EH (cell line): Measurements from ENCODE around the gene PELO.
"Not testable (repeated sequence)": the region's sequence is repeated elsewhere in the genome, so short reads cannot be mapped to it uniquely, and the experiment has no call there.

ENCODE experiments used
- DNase-seq: peaks from one replicate; pipeline ENCODE4 v3.0.0-alpha.2; 2015; ENCODE audit warnings: low read depth

The PELO gene

DNA sequence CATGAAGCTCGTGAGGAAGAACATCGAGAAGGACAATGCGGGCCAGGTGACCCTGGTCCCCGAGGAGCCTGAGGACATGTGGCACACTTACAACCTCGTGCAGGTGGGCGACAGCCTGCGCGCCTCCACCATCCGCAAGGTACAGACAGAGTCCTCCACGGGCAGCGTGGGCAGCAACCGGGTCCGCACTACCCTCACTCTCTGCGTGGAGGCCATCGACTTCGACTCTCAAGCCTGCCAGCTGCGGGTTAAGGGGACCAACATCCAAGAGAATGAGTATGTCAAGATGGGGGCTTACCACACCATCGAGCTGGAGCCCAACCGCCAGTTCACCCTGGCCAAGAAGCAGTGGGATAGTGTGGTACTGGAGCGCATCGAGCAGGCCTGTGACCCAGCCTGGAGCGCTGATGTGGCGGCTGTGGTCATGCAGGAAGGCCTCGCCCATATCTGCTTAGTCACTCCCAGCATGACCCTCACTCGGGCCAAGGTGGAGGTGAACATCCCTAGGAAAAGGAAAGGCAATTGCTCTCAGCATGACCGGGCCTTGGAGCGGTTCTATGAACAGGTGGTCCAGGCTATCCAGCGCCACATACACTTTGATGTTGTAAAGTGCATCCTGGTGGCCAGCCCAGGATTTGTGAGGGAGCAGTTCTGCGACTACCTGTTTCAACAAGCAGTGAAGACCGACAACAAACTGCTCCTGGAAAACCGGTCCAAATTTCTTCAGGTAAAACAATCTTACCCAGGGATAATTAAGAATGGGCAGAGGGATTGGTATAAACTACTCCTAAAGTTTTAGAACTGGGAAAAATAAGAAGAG, 12.9 kb downstream of the PELO start:
- peak; percentile 87 for DNase-seq

DNA sequence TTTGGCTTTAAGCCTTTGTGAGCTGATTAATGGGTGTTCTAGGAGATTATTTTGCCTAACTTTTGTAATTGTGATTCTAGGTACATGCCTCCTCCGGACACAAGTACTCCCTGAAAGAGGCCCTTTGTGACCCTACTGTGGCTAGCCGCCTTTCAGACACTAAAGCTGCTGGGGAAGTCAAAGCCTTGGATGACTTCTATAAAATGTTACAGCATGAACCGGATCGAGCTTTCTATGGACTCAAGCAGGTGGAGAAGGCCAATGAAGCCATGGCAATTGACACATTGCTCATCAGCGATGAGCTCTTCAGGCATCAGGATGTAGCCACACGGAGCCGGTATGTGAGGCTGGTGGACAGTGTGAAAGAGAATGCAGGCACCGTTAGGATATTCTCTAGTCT, 13.6 kb downstream of the PELO start:
- peak; percentile 60 for DNase-seq

DNA sequence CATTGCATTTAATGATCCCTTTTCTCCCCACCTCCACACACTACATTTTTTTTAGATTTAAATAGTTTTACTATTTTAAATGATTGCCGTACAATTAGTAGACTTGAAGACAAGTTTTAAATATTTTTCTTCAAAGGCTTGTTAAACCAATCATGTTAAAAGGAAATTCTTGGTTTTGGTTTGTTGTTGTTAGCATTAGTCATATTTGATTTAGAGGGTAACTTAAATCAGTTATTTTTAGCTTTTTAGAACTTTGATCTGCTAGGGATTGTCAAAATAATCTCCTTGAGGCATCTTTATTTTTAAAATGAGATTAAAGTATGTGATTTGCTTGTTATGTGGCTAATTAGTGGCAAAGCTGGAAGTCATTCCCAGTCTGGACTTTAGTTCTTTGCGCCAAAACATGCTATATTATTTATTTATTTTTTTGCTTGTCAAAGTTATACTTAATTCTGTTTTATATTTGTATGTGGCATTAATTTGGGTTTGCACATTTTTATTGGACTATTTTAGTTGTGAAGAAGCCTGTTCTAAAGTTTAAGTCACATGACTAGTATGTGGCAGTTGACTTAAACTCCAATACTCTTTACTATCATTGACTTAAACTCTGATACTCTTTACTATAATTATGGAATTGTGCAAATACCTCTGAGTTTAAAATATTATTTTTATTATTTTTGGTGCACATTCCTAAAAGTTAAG, 14.7 kb downstream of the PELO start:
- peak; percentile 75 for DNase-seq

DNA sequence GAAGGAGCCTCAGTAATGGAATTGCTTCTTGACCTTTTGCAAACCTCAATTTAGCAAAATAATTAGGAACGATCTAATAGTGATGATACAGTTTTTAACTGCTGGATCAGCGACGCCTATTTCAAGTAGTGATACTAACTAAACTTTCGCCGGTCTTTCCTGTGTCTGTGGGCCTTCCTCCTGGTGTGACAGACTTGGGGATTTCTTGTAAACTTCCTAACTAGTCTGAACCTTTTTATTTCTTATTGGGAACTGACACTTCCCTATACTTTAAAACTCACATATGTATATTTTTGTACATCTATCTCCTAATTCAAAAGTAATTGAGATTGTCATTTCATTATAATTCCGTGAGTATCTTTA, 15.2 kb downstream of the PELO start:
- no peak for DNase-seq

DNA sequence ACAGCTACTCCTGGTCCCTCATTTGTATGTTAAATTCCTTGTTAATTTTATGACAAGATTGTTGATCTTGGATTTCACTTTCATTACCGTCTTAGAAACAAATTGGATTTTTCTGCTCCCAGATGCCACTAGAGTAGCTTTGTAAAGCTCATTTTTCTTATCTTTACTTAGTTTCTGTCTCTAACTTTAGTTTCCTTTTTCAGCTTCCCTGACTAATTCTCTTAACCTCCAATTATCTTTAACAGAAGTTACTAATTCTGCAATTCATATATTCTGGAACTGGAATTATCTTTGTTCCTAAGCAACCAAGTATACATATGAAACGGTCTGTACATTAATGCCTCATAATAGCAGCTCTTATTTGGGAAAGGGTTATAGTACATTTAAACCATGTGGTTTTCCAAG, 16.7 kb downstream of the PELO start:
- no peak for DNase-seq

DNA sequence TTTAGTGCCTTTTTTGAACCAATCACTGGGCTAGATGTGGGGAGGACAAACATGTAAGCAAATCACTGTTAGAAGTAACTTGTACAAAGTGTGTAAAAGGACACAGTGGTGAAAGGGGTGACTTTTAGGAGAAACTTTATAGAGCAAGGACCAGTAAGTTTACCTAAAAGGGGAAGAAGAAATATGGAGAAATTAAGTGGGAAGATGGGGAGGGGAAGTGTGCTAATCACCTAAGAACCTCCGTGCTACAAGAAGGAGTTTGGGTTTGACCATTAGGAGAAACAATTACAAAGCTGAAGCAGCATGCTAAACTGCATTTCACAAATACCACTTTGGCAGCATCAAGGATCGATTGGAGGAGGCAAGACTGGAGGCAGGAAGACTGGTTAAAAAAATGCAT, 17.3 kb downstream of the PELO start:
- no peak for DNase-seq

DNA sequence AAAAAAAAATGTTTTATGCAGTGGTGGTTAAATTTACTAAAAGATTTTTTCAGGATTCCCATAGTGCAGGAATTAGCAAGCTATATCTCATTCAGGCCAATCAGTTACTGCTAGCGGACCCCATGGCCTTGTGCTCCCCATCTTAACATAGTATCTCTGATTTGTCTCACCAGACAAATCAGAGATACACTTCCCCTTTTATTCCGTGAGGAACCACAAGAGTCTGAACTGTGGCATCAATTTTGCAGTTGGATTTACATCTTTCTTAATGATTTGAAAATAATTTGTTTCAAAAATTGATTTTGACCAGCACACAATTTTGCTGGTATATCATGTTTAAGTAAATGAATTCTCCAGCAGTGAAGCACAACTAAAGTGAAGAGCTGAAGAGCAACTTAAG, 17.9 kb downstream of the PELO start:
- no peak for DNase-seq

DNA sequence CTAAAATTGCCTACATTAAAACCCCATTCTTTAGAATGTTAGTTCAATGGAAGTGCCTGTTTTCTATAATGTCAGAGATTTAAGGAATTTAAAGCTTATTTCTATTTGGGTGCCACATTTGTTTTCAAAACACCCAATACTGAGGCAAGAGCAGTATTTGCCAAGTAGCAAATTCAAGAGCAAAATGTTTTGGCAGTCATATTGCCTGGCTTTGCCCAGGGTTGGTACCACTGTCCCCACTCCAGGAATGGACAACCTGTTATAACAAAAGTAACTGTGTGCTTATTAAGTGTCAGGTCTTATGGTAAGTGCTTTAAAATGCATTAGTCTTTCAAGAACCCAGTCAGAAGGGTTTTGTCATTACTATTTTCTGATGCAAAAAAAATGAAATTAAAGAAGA, 19.3 kb downstream of the PELO start:
- DNase-seq, result no peak

DNA sequence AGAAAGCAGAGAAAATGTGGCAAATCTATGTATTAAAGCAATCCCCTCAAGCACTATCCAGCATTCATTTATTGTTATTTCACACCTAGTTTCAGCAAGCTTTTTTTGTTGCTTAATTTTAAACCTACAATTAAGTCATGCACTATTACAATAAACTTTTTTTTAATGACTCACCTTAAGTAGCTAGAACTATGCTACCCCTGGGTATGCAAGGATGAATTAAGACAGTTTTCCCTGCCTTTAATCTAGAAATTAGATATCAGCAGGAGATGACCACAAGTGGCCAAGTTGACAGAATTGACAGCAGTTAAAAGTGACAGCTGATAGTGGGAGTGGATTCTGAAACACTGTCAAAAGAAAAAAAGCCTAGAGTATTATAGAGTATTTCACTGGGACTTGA, 20.0 kb downstream of the PELO start:
- no peak for DNase-seq

DNA sequence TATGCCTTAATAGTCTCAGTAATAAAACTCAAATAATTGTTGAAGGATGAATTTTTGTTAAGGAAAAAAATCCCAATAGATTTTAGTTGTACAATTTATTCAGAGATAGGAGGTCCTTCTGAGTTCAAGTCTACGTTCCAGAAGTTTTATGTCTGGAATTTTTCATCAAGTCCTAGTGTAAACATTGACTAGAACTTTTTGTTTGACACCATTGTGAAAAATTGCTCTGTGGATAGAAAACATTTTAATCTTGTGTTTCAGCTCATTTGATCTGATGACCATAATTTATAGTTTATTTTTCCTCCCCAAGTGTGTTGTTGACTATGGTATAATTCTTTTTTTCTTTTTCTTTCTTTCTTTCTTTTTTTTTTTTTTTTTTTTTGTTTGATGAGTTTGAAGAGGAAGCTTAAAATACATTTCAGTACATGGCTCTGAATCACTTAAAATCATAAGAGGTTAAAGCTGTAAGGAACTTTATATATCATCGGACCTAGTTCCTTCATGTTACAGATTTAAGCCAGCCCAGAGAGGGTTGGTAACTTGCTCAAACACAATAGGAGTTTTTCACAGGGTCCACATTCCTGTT, 20.7 kb downstream of the PELO start:
- peak; percentile 72 for DNase-seq

DNA sequence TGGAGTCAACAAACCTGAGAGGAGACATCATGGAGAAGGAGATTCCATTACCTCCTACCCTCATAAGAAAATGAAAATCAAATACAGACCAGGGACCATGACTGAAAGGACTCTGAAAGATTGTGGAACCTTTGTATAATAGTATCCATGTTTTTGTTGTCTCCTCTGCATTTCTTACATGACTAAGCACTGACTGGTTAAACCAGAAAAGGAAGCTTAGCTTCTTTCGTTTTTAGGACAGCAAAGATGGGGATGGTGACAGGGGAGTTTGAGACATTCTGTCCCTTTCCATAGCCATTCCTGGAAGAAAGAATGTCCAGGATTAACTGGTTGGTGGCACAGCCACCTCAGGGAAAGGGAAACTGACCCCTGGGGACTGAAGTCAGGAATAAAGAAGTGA, 22.2 kb downstream of the PELO start:
- DNase-seq, result peak; percentile 74

DNA sequence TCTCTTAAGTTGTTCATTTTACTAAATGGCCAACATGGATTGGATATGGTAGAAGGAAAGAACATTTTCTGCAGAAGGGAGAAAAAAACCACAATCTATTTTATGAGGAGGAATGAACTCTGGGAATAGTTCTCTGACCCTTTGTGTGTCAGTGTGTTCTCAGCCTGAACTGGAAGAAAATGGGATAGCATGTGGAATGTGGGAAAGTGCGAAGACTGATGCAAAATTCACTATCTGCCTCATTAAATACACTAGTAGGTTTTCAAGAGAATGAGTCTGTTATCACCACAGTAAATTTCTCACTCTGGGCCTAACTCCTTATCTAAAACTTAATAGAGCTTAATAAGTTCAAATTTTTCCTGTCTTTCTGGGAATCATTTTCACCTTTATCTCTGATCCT, 22.7 kb downstream of the PELO start:
- peak; percentile 39 for DNase-seq

DNA sequence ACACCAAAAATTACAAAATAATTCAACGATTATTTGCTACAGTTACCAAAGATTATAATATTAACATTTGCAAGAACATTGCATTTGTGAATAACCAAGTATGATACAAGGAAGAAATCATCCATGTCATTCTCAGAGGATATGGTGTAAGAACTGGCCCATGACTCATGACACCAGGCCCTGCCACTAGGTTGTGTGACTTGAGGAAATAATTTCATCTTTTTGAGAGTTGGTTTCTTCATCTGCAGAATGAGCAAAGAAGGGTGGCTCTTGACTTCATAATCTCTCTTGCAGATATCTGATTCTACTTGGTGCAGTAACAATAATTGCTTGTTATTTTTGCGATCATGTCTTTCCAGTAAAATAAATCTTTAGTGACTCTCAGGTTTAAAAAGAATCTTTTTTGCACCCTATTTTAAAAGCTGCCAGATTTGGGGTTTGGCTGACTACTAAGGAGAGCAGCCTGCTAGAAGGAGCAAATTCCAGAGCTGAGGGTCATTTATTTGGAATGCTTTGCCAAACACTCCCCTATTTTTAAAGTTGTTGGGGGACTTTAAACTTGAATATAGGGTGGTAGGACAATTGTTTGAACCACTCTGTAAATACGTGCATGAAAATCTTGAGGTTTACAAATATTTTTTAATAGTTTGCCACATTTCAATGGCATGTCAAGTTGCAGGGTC, 23.5 kb downstream of the PELO start:
- peak; percentile 84 for DNase-seq

DNA sequence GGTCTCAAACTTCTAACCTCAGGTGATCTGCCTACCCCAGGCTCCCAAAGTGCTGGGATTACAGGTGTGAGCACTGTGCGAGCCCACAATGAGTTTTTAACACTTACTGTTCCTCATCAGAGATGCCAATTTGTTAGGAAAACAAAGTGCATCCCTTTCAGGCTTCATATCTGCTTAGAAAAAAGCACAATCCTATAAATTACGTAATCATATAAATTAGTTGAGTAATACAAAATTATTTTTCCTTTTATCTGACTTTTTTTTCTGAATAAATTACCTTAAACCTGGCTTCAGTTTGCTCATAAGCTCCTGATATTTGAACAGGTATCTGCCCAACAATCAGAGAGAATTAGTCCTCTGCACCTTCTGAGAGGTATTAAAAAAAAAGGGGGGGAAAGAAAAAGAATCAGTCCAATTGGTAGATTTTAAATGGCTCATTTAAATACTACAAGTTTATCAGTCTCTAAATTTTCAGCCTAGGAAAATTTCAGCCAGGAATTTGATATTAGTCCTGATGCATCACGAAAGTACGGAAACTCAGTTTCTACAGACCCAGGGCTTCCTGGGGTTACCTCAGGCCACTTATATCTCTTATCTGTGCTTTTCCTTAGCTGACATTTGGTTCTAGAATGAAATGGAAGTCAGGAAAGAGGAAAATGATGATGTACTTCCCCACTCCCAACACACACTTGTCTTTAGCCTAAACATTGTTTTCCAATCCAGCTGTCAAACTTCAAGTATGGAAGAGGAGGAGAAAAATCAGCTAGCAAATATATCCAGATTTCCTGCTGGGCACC, 26.8 kb downstream of the PELO start:
- DNase-seq, result no peak

DNA sequence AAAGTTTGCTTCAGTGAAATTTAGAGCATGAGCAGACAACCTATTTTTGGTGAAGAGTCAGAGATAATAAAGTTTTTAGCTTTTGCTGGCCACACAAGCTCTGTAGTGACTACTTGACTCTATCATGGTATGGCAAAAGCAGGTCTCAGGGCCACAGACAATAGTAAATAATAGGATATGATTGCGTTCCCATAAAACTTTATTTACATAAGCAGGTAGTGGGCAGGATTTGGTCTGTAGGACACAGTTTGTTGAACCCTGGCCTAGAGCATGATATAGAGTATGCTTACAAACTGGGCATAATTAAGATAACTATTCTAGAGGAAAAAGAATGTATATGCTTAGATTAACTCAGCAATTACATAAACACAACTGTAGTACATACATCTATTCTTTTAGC, 30.1 kb downstream of the PELO start:
- no peak for DNase-seq

DNA sequence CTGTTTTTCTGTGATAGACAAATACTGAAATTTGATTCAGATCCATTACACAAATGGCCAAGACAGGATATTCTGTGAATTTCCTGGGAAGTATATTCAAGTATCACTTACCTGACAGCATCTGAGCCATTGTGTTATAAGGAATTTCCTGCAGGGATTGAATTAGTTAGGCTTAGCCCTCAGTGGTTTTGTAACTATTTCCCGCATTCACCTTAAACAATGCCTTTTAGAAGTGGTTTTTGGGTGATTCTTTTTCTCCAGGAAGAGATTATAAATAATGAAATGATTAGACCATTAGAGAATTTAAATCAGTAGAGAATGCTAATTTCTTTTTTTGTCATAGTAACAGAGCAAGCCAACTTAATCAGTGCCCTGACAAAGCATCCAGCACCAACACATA, 30.6 kb downstream of the PELO start:
- no peak for DNase-seq

DNA sequence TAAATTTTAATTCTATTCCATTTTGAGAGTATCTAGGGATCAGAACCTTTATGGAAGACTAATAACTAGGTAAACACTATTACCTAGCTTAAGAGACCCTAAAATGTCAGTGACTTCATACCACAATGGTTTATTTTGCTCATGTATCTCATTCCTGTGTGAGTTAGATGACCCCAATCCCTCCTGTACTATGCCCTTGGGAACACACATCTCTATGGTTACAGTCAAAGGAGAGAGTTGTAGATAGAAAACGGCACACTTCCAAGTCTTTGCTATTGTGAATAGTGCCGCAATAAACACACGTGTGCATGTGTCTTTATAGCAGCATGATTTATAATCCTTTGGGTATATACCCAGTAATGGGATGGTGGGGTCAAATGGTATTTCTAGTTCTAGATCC, 31.1 kb downstream of the PELO start:
- not testable (repeated sequence) for DNase-seq

DNA sequence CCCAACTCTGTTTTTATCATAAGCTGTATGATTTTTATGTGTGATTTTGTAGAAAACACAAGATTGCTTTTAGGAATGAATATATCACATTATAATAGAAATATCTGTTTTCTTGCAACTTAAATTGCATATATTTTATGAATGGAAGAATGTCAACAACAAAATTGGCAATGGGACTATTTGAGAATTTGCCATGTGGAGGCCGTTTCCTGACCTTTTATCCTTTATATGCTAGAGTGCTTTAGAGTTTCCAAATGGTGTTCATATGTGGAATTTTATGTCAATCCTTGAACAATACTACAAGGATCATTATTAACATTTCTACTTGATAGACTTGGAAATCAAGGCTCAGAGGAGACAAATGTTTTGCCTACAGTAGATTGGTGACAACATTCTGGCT, 34.2 kb downstream of the PELO start:
- DNase-seq, result no peak

DNA sequence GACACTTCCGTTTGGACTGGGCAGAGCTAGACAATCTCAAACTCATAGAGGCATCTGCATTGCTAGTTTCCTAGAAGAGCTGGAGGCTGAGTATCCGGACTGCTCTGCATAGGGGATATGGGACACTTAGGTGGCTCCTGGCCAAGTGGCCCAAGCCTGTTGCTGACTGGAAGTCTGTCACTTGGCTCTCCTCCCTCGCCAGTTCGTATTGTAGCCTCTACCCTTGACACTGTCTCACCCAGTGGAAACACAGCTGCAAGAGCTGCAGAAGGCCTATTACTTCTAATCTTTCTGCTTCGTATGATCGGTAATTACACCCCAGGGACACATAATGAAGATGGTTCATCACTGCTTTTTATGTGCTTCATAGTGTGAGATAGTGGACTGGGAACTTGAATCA, 34.7 kb downstream of the PELO start:
- DNase-seq, result no peak

DNA sequence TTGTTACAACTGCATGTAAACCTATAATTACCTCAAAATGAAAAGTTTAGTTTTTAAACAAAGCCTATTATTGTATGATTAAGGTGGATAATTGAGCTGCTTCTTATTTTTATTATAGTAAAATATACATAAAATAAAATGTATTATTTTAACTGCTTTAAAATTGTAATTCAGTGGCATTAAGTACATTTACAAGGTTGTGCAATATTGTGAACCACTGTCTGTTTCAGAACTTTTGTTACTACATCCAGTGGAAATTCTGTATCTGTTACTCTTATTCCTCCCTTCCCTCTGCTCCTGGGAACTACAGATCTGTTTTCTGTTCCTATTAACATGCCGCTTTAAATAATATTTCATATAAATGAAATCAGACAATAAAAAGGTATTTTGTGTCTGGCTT, 37.1 kb downstream of the PELO start:
- DNase-seq, result no peak

DNA sequence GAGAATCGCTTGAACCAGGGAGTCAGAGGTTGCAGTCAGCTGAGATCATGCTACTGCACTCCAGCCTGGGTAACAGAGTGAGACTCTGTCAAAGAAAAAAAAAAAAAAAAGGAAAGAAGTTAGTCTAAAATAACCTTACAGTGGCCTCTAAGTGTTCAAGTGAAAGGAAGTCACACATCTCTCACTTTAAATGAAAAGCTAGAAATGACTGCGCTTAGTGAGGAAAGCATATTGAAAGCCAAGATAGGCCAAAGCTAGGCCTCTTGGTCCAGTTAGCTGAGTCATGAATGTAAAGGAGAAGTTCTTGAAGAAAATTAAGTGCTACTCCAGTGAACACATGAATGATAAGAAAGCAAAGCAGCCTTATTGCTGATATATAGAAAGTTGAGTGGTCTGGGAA, 38.1 kb downstream of the PELO start:
- DNase-seq, result no peak

DNA sequence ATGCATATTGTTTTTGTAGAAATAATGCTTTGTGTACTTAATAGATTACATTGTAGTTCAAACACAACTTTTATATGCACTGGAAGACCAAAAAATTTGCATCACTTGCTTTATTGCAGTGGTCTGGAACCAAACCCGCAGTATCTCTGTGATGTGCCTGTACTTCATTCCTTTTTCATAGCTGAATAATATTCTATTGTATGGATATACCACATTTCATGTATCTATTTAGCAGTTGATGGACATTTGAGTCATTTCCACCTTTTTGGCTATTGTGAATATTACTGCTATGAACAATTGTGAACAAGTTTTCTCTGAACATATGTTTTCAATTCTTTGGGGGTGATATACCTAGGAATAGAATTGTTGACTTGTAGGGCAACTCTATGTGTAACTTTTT, 40.1 kb downstream of the PELO start:
- no peak for DNase-seq
